CD4-positive, alpha-beta T cell treated with Interleukin-6 for 4 hours (primary cell): ENCODE data around the gene SC5D.

Source experiments
- DNase-seq: peaks from one replicate; pipeline ENCODE4 v3.0.0-alpha.2; 2020; ENCODE audit warnings: mixed read lengths

Gene SC5D

GRCh38 chr11:121295246-121296029, 2.9 kb downstream of the SC5D start:
- no peak for DNase-seq

GRCh38 chr11:121297872-121298271, 5.3 kb downstream of the SC5D start:
- DNase-seq, result no peak

DNA sequence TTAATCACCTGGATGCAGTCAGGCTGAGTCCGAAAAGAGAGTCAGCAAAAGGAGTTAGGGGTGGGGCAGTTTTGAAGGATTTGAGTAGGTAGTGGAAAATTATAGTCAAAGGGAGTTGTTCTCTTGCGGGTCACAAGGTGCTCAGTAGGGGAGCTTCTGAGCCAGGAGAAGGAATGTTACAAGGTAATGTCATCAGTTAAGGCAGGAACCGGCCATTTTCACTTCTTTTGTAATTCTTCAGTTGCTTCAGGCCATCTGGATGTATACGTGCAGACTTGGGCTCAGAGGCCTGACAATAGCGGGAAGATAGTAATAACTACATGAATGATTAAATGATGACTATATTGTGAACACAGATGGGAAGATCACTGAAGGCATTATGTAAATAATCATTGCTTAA, 6.2 kb downstream of the SC5D start:
- no peak for DNase-seq

- no peak for DNase-seq
Measured at GRCh38 chr11:121299417-121299816, 6.8 kb downstream of the SC5D start.

DNA sequence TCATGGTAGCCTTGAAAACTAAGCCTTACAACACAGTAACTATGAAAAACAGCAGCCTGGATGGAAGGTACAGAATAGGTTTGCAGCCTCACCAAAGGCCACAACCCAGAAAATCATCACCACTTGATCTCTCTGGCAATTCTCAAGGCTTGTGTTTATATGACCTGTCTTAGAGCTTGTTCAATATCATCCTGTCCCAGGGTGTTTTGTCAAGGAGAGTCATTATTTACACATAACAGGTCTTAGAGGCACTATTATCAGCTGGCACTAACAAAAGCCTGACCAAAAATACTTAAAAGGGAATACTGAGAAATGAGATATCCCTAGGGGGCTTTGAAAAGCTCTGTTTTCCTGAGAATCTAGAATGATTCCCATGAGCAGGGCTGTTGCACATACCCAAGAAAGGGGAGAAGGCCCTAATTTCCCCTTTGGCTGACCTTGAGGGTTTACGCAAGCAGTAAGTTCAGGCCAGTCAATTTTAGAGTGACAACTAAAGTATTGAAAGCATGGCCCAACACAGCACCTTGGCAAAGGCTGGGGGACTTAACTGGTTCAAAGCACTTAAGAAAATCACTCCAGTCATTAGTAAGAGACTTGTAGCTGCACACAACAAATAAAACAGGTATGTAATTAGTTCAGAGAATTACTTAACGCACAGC, 7.9 kb downstream of the SC5D start:
- no peak for DNase-seq

GRCh38 chr11:121300972-121301699, 8.6 kb downstream of the SC5D start:
- no peak for DNase-seq

GRCh38 chr11:121304759-121305158, 12.2 kb downstream of the SC5D start:
- no peak for DNase-seq

GRCh38 chr11:121308816-121309215, 16.2 kb downstream of the SC5D start:
- no peak for DNase-seq

GRCh38 chr11:121309688-121310087, 17.1 kb downstream of the SC5D start:
- DNase-seq, result no peak

DNA sequence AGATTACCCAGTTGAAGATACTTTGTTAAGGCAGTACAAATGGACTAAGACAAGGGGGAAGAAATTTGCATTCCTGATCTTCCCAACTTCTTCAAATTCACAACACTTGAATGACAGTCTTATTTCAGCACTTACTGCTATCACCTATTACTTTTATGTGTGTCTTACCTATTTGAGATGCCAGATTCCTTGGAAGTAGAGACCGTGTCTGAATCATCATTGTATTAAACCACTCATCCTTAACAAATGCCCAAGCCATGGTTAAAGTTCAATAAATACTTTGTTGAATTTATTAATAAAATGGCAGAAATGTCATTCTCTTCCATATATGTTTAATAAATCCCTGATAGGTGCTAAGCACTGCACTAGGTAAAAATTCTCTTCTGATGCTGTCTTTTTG, 18.3 kb downstream of the SC5D start:
- DNase-seq, result no peak

GRCh38 chr11:121311373-121311772, 18.8 kb downstream of the SC5D start:
- no peak for DNase-seq

DNA sequence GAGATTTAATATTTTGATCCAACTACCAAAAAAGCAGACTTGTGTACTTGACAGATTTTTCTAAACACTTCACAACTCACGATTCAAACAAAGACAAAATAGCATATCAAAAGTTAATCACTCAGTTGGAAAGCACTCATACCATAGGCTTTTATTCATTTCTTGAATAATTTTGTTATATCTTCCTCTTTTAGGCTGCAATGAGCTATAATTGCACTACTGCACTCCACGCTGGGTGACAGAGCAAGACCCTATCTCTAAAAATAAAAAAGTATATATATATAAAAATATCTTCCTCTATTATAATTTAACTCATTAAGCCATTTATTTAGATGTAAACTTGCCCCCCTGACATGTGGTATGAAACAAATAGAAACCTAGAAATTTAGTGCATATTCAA, 19.9 kb downstream of the SC5D start:
- DNase-seq, result no peak

DNA sequence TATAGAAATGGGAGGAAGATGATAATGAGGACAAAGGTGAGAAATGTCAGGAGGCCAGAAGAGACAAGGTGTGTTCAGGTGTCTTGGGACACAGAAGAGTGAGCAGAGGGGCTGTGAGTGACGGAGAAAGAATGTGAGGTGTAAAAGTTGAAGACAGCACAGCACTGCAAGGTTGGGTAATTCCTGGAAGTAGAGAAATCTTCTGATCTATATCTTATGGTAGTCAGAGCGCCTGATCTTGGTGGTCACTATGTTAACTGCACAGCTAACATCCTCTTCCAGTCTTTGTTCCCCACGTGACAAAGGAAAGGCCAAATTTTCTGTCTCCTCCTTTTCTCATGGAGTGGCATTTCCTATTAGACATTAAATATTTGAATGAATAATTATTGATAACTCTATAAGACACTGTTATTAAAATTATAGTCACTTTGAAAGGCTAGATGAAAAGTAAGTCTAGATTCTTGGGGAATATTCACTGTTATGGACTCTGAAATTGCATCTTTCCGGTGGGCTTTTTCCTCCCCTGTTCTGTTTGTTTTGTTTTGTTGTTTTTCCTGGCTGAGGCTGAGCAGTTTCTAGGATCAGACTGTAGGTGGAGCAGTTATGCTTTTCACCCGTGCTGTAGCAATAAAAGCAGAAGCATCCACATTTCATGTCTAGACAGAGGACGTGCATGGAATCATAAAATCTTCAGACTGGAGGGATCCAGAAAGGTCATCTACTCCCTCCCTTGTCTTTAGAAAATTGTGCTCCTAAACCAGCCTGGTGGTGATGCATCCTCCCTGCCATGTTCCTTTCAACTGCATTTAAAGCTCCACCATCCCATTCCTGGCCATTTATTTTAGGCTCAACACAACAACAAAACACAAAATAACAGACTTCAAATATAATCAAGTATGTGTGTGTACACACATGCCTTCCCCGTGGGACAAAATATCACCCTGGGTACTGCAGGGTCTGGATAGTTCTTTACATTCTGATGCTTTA, 26.6 kb downstream of the SC5D start:
- peak; percentile 48 for DNase-seq

DNA sequence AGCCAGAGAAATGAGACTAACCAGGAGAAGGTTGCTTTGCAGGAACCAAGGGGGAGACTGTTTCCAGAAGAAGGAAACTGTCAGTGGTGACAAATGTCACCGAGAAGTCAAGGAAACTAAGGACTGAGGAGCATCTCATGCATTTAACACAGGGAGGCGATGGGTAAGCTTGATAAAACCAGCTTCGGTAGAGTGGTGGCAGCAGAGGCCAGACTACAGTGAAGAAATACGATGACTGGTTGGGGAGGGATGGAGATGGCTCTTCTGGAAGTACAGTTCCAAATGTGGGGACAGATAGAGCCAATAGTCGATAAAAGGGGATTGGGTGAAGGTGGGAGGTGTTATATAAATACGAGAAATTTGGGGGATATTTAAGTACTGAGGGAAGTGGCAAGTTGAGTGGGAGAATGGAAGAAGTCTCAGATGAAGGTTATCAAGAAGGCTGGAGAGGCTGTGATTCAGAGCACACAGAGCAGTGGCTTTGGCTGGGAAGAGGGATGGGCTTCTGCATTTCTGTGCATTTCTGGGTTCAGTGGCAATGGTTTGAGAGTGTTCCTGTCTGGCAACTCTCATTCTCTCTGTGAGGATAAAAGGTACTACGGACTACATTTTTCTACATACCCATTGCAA, 29.2 kb downstream of the SC5D start:
- peak; percentile 60 for DNase-seq

DNA sequence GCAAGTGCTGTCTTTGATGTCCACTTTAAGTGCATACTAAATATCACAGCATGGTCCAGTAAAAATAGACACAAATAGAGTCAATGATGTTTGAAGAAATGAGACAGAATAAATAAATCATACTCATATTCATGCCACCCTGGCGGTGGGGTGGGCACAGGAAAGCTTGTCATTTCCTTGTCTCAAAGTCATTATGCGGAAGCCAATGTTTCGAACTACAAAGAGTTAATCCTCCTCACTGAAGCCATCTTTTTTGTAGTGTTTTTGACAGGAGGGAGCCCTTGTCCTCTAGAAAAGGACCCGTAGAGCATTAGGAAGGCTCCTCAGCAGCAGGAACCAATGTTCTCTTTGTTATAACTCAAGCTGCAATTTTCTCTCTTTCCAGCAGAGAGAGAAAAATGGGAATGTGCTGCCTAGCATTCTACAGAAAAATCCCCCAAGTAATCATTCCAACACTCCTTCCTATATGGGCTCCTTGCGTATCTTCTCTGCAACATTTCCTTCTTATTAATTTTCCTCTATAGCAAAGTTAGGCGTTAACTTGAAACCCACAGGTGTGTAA, 30.6 kb downstream of the SC5D start:
- no peak for DNase-seq

- no peak for DNase-seq
Measured at GRCh38 chr11:121326230-121326629, 33.7 kb downstream of the SC5D start.

GRCh38 chr11:121327553-121327952, 35.0 kb downstream of the SC5D start:
- no peak for DNase-seq

DNA sequence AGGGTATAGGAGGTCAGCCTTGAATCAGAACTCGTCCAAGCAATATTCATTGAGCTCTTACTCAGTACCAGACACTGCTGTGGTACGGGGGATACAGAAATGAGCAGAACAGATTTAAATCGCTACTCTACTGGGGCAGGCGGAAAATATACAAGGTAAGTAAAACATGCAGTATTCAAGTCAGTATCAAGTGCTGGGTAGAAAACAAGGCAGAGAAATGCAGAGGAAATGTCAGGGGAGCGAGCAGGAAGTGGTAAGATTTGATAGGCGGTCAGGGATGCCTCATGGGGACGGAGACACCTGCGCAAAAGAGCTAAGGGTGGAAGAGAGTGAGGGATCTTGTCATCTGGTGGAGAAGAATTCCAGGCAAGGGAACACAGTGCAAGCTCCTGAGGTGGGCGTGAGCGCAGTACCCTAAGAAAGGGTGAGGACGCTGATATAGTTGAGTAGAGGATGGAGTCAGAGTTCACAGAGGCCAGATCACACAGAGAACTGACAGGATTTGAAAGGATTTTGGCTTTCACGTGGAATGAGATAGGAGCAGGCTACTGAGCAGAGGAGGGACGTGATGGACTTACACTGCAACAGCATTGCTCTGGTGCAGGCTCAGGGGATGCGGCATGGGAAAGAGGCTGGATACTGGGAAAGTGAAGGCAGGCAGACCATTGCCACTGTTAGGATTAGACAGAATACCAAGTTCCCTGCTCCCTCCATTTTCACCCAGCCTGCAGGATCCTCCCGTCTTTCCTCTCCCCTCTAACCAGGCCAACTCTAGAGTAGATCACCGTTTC, 35.8 kb downstream of the SC5D start:
- peak; percentile 68 for DNase-seq

DNA sequence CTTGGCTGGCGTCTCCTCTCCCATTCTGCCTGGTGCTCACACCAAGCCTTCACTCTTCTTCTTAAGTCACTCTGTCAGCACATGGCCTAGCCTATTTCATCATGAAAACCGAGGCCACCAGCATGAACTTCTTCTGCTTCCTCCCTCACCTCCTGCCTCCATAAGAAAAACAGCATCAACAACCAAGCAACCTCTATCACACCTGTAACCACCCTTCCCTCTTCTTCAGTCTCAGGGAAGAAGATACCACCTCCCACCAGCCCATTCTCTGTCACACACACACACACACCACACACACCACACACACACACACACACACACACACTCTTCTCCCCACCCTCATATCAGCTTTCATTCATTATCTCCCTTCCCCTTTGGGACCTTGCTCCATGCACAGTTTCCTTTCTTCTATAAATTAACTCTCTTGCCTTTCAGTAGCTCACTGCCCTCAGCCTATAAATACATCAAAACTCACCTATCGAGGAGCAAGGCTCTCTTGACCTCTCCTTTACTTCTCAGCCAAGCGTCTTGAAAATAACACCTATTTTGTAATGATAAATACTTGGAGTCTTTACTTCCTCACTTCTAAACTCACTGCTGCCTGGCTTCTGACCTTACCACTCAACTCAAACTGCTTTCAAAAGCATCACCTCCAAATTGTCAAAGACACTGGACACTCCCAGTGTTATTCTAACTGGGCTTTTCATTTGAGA, 36.6 kb downstream of the SC5D start:
- peak; percentile 29 for DNase-seq

DNA sequence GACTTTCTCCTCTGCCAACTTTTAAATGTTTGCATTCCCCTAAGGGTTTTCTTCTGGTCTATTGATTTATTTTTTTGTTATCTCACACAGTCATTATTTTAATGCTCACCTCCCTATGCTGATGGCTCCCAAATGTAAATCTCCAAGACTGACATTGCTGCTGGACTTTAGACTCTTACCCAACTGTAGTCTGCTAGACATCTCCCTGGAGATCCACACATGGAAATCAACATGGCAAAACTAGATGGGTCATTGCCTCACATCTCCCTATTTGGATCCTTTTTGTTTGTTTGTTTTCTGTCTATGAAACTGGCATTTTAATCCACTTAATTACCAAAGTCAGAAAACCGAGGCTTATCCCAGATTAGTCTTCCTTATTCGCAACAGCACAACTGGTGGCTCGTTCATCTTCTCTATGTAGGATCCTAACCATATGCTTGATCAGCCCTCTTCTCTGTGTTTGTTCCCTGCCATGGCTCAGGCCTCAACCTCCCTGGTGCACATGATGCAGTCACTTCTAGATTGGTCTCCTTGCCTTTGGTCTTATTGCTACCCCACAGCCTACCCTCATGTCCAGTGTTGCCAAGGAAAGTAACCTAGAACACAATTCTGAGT, 37.3 kb downstream of the SC5D start:
- no peak for DNase-seq
